Loucy (cell line): ENCODE results near the gene SLC12A5.

ENCODE experiments used
- EZH2phosphoT487 ChIP-seq: fragments of 200-600 bp; IDR thresholded peaks from 2 replicates; pipeline ENCODE4 v1.6.1; 2018; ENCODE audit warnings: antibody characterized with exemption, mild to moderate bottlenecking, moderate library complexity, borderline replicate concordance
- TF ChIP-seq, protein P1 (sequence below): fragments of 200-600 bp; sonication (generic); conservative IDR thresholded peaks from 2 replicates; pipeline ENCODE4 v1.5.1; 2014; ENCODE audit warnings: mild to moderate bottlenecking, antibody characterized with exemption, low read length

DNA sequence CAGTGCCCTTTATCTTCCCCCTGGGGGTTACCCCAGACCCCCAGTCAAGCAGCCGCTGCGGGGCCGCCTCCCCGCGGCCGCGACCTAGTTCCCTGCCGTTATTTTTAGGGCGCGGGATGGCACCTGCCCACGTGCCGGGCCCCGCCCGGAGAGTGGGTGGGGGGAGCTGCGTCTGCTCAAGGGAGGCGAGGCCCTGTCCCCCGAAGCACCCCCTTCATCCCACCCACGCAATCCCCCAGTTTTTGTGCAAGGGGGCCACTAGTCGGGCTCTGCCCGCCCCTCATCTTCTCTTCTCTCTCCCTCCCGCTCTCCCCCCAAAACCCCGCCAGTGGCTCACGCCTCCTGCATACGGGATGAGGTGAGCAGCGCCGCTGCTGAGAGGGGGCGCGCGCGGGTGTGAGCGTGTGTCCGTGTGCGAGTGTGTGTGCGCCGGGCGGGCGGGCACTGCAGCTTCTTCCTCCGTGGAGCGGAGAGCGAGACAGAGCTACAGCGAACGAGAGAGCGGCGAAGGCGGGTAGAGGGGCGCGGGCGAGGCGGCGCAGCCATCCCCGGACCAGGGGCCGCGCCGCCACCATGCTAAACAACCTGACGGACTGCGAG lies at the start of gene SLC12A5:
- TF ChIP-seq, protein P1, sequence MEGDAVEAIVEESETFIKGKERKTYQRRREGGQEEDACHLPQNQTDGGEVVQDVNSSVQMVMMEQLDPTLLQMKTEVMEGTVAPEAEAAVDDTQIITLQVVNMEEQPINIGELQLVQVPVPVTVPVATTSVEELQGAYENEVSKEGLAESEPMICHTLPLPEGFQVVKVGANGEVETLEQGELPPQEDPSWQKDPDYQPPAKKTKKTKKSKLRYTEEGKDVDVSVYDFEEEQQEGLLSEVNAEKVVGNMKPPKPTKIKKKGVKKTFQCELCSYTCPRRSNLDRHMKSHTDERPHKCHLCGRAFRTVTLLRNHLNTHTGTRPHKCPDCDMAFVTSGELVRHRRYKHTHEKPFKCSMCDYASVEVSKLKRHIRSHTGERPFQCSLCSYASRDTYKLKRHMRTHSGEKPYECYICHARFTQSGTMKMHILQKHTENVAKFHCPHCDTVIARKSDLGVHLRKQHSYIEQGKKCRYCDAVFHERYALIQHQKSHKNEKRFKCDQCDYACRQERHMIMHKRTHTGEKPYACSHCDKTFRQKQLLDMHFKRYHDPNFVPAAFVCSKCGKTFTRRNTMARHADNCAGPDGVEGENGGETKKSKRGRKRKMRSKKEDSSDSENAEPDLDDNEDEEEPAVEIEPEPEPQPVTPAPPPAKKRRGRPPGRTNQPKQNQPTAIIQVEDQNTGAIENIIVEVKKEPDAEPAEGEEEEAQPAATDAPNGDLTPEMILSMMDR, result no peak
- no peak for TF ChIP-seq EZH2phosphoT487
